IMR-90 (cell line): Measurements from ENCODE around the gene FAM120A. TPM values are rescaled to one million over a fixed set of nuclear protein-coding genes. Genes with fewer than 3 reads are reported as not detected.
A peak's percentile ranks its signal among the peaks of the same experiment; 100 is the strongest.

Experiments used
- ATAC-seq: fragments of 200-7000 bp; cut with Tn5 transposase; 2 replicates; pipeline ENCODE4 v1.9.1; 2020; ENCODE audit warnings: low read depth, mild to moderate bottlenecking, moderate library complexity
- BruUV-seq: library from RNA; stranded (reverse); fragments of 400-500 nt; replicated peaks from 2 replicates; lab custom pipeline; 2021; lab: Mats Ljungman, UMichigan
- CTCF ChIA-PET: fragments of 300-600 bp; formaldehyde crosslinking; extraction: SDS; loops from one replicate; lab custom pipeline; 2021; ENCODE audit warnings: antibody characterized with exemption; lab: Yijun Ruan, JAX
- POLR2A ChIA-PET: fragments of 300-600 bp; sonication (Branson Sonifier 250); formaldehyde crosslinking; loops from one replicate; lab custom pipeline; 2022; ENCODE audit warnings: antibody characterized with exemption; ENCODE audit not compliant: unreplicated experiment; lab: Charles Lee
- DNase-seq: peaks from one replicate; pipeline ENCODE4 v3.0.0; 2013
- H2AFZ ChIP-seq: replicated peaks from 2 replicates; pipeline ENCODE3; 2013; ENCODE audit warnings: low read length, mild to moderate bottlenecking; ENCODE audit not compliant: poor library complexity
- H2AK5ac ChIP-seq: 2 replicates; pipeline ENCODE4 v1.6.1; 2013; ENCODE audit warnings: low read depth, low read length, inconsistent platforms
- H2AK9ac ChIP-seq: replicated peaks from 2 replicates; pipeline ENCODE3; 2013; ENCODE audit warnings: mild to moderate bottlenecking, low read depth, low read length, moderate library complexity; ENCODE audit not compliant: poor library complexity
- H2BK120ac ChIP-seq: 2 replicates; pipeline ENCODE4 v1.6.1; 2013; ENCODE audit warnings: low read depth, low read length, inconsistent platforms
- H2BK15ac ChIP-seq: 3 replicates; pipeline ENCODE4 v1.6.1; 2013; ENCODE audit warnings: low read depth, low read length, inconsistent platforms
- H2BK20ac ChIP-seq: 2 replicates; pipeline ENCODE4 v1.6.1; 2013; ENCODE audit warnings: low read depth, mild to moderate bottlenecking, inconsistent platforms, low read length, moderate library complexity
- H2BK5ac ChIP-seq: 2 replicates; pipeline ENCODE4 v1.6.1; 2013; ENCODE audit warnings: mild to moderate bottlenecking, low read depth, low read length, inconsistent platforms; ENCODE audit not compliant: poor library complexity, severe bottlenecking
- H3K14ac ChIP-seq: replicated peaks from 2 replicates; pipeline ENCODE4 v1.6.1; 2013; ENCODE audit warnings: low read depth, low read length, inconsistent platforms
- H3K18ac ChIP-seq: 2 replicates; pipeline ENCODE4 v1.6.1; 2013; ENCODE audit warnings: low read depth, low read length, control low read depth
- H3K23ac ChIP-seq: 2 replicates; pipeline ENCODE4 v1.6.1; 2013; ENCODE audit warnings: low read depth, low read length, inconsistent platforms
- H3K27ac ChIP-seq: 2 replicates; pipeline ENCODE4 v1.5.1; 2013; ENCODE audit warnings: mild to moderate bottlenecking, control low read depth, low read length; ENCODE audit not compliant: insufficient read depth
- H3K27me3 ChIP-seq: 2 replicates; pipeline ENCODE4 v1.6.1; 2013; ENCODE audit warnings: low read length; ENCODE audit not compliant: control insufficient read depth, insufficient read depth
- H3K36me3 ChIP-seq: 2 replicates; pipeline ENCODE4 v1.6.1; 2013; ENCODE audit warnings: low read length, mixed read lengths; ENCODE audit not compliant: control insufficient read depth, insufficient read depth
- H3K4ac ChIP-seq: 2 replicates; pipeline ENCODE4 v1.6.1; 2013; ENCODE audit warnings: low read depth, low read length, inconsistent platforms
- H3K4me1 ChIP-seq: 2 replicates; pipeline ENCODE4 v1.6.1; 2013; ENCODE audit warnings: low read length, mixed read lengths; ENCODE audit not compliant: control insufficient read depth, insufficient read depth
- H3K4me2 ChIP-seq: 2 replicates; pipeline ENCODE4 v1.6.1; 2013; ENCODE audit warnings: low read depth, mild to moderate bottlenecking, control low read depth, low read length, moderate library complexity
- H3K4me3 ChIP-seq: 2 replicates; pipeline ENCODE4 v1.5.1; 2013; ENCODE audit warnings: low read depth, mild to moderate bottlenecking, control low read depth, low read length, moderate library complexity; ENCODE audit not compliant: insufficient read depth
- H3K56ac ChIP-seq: 2 replicates; pipeline ENCODE4 v1.6.1; 2013; ENCODE audit warnings: low read length, inconsistent platforms; ENCODE audit not compliant: insufficient read depth; ENCODE audit errors: extremely low read depth
- H3K79me1 ChIP-seq, 2 experiments: 2 replicates each; pipeline ENCODE4 v1.6.1; 2013; ENCODE audit warnings: low read length in 2 of 2, inconsistent platforms in 1 of 2, low read depth in 1 of 2
- H3K9ac ChIP-seq: 2 replicates; pipeline ENCODE4 v1.6.1; 2013; ENCODE audit warnings: low read depth, low read length, control low read depth
- H3K9me1 ChIP-seq: 2 replicates; pipeline ENCODE4 v1.6.1; 2013; ENCODE audit warnings: low read length, inconsistent platforms; ENCODE audit not compliant: insufficient read depth
- H3K9me3 ChIP-seq: 2 replicates; pipeline ENCODE4 v1.6.1; 2013; ENCODE audit warnings: low read length; ENCODE audit not compliant: control insufficient read depth, insufficient read depth
- H4K20me1 ChIP-seq: 2 replicates; pipeline ENCODE4 v1.6.1; 2013; ENCODE audit warnings: low read length, inconsistent platforms; ENCODE audit not compliant: insufficient read depth
- H4K5ac ChIP-seq: 2 replicates; pipeline ENCODE4 v1.6.1; 2013; ENCODE audit warnings: mild to moderate bottlenecking, low read depth, low read length, control low read depth
- H4K8ac ChIP-seq, 2 experiments: 2 replicates each; pipeline ENCODE4 v1.6.1; 2013; ENCODE audit warnings: low read depth in 2 of 2, low read length in 2 of 2, control low read depth in 1 of 2, inconsistent platforms in 1 of 2
- H4K91ac ChIP-seq: 2 replicates; pipeline ENCODE4 v1.6.1; 2013; ENCODE audit warnings: low read depth, low read length, inconsistent platforms; ENCODE audit not compliant: insufficient read depth
- BHLHE40 ChIP-seq: fragments of 150-350 bp; IDR thresholded peaks from 2 replicates; pipeline ENCODE4 v1.6.1; 2016; ENCODE audit warnings: mild to moderate bottlenecking, low read depth, low read length
- CEBPB ChIP-seq: IDR thresholded peaks from 2 replicates; pipeline ENCODE4 v1.6.1; 2012; ENCODE audit warnings: low read depth, low read length, improper control_type of control experiment
- CHD1 ChIP-seq: IDR thresholded peaks from 2 replicates; pipeline ENCODE4 v1.6.1; 2012; ENCODE audit warnings: low read depth, low read length, improper control_type of control experiment
- CTCF ChIP-seq: conservative IDR thresholded peaks from 2 replicates; pipeline ENCODE4 v1.5.1; 2012; ENCODE audit warnings: mild to moderate bottlenecking, low read depth, low read length, improper control_type of control experiment
- ELK1 ChIP-seq: fragments of 150-350 bp; IDR thresholded peaks from 2 replicates; pipeline ENCODE4 v1.6.1; 2016; ENCODE audit warnings: low read depth, mild to moderate bottlenecking, low read length, moderate library complexity, borderline replicate concordance
- FOS ChIP-seq: fragments of 150-350 bp; IDR thresholded peaks from 2 replicates; pipeline ENCODE4 v1.6.1; 2016; ENCODE audit warnings: low read depth, low read length
- MAFK ChIP-seq: IDR thresholded peaks from 2 replicates; pipeline ENCODE4 v1.6.1; 2012; ENCODE audit warnings: low read depth, low read length, improper control_type of control experiment
- MAZ ChIP-seq: IDR thresholded peaks from 2 replicates; pipeline ENCODE4 v1.6.1; 2012; ENCODE audit warnings: low read depth, mild to moderate bottlenecking, low read length, improper control_type of control experiment, moderate library complexity, borderline replicate concordance
- MXI1 ChIP-seq: IDR thresholded peaks from 2 replicates; pipeline ENCODE4 v1.6.1; 2012; ENCODE audit warnings: low read depth, mild to moderate bottlenecking, low read length, moderate library complexity, borderline replicate concordance
- NFE2L2 ChIP-seq: fragments of 150-350 bp; IDR thresholded peaks from 2 replicates; pipeline ENCODE4 v1.6.1; 2016; ENCODE audit warnings: low read depth, mild to moderate bottlenecking, low read length
- POLR2A ChIP-seq: IDR thresholded peaks from 2 replicates; pipeline ENCODE4 v1.6.1; 2012; ENCODE audit warnings: mild to moderate bottlenecking, low read depth, low read length
- RAD21 ChIP-seq: IDR thresholded peaks from 2 replicates; pipeline ENCODE4 v1.6.1; 2012; ENCODE audit warnings: low read length, improper control_type of control experiment
- RCOR1 ChIP-seq: IDR thresholded peaks from 2 replicates; pipeline ENCODE4 v1.6.1; 2012; ENCODE audit warnings: mild to moderate bottlenecking, low read length, improper control_type of control experiment; ENCODE audit not compliant: insufficient replicate concordance
- RFX5 ChIP-seq: IDR thresholded peaks from 2 replicates; pipeline ENCODE4 v1.8.0; 2012; ENCODE audit warnings: low read depth, mild to moderate bottlenecking, low read length, moderate library complexity
- SMC3 ChIP-seq: fragments of 150-350 bp; IDR thresholded peaks from 2 replicates; pipeline ENCODE4 v1.6.1; 2016; ENCODE audit warnings: low read depth, mild to moderate bottlenecking, antibody characterized with exemption, low read length, moderate library complexity
- USF2 ChIP-seq: fragments of 150-350 bp; IDR thresholded peaks from 2 replicates; pipeline ENCODE4 v1.6.1; 2017; ENCODE audit warnings: mild to moderate bottlenecking, antibody characterized with exemption, low read length, low read depth
- WGBS, 2 experiments: methylation state at CpG; one replicate each; pipeline versions ENCODE4 v1.1.5 to v1.1.7; 2013; ENCODE audit warnings: missing lambda C conversion rate in 2 of 2; ENCODE audit not compliant: insufficient read length in 1 of 2; ENCODE audit errors: extremely low coverage in 2 of 2; 5-methylcytosine and 5-hydroxymethylcytosine counted together
- dilution Hi-C: fragments of 300-500 bp; cut with HindIII; formaldehyde crosslinking; loops from one replicate; pipeline ENCODE4 v1.14.3; 2018; ENCODE audit warnings: low sequenced_read_pairs; ENCODE audit not compliant: unreplicated experiment
- in situ Hi-C: fragments of 300-500 bp; cut with MboI; formaldehyde crosslinking; loops from 3 replicates; pipeline ENCODE4 v1.14.3; 2019; ENCODE audit warnings: low sequenced_read_pairs, inconsistent platforms, mixed read lengths
- intact Hi-C: fragments of 100-400 bp; cut with micrococcal nuclease; formaldehyde crosslinking; loops from 2 replicates; pipeline ENCODE4 v1.10.0; 2022
- polyA plus RNA-seq, 3 experiments: library from polyadenylated mRNA; depleted of rRNA; stranded (reverse); fragments of >200 nt; gene quantifications; 2 replicates each; pipeline ENCODE4 v1.2.3, GENCODE V29; 2012; ENCODE audit warnings: low replicate concordance in 1 of 3
- total RNA-seq: library from RNA; depleted of rRNA; stranded (reverse); fragments of >200 nt; gene quantifications from 2 replicates; pipeline ENCODE4 v1.2.3, GENCODE V29; 2012

Gene FAM120A
- total and polyA plus RNA-seq, 2 of the 4 experiments (the other 2 are of a cell fraction): 61.6 to 75.1 TPM

- no peak overlapping the region for H3K9ac ChIP-seq
- POLR2A ChIA-PET: interaction anchor here (0.5 kb wide), 1 partner anchor 25 kb away, joined by 3 read pairs; no protein-coding TSS in a partner anchor
- no peak for TF ChIP-seq BHLHE40
- TF ChIP-seq RCOR1: no peak
- no peak for TF ChIP-seq MAFK
- no peak for TF ChIP-seq MXI1
- no peak for TF ChIP-seq MAZ
- TF ChIP-seq POLR2A: no peak
- TF ChIP-seq SMC3: no peak
- no peak for TF ChIP-seq NFE2L2
- TF ChIP-seq RAD21: no peak
- TF ChIP-seq CEBPB: no peak
- TF ChIP-seq CTCF: no peak
- no peak for TF ChIP-seq CHD1
- TF ChIP-seq RFX5: no peak
- no peak for TF ChIP-seq FOS
- no peak for TF ChIP-seq USF2
- no peak for TF ChIP-seq ELK1
- H4K91ac ChIP-seq: no peak overlapping the region
- ATAC-seq (no peak), DNase-seq (no peak)
- H3K14ac ChIP-seq: 0 out of 2 replicates have a peak overlapping the region, but pooled peaks have one; percentile 1
- H3K4me2 ChIP-seq: no peak overlapping the region
- no peak overlapping the region for H3K56ac ChIP-seq
- H4K5ac ChIP-seq: no peak overlapping the region
- no peak overlapping the region for H3K4ac ChIP-seq
- no peak overlapping the region; the same call in 1 of the 2 replicates for H2BK20ac ChIP-seq
- dilution Hi-C loops (no loop called here), in situ Hi-C loops (loop anchor here (10.0 to 25.0 kb wide), 3 partner anchors 108 to 706 kb away; no protein-coding TSS in a partner anchor), intact Hi-C loops (loop anchor here (10.0 kb wide), 2 partner anchors 322 to 362 kb away; partner anchors contain the start of genes CARD19 and NINJ1)
- CTCF ChIA-PET: interaction anchor here (1.4 kb wide), 1 partner anchor 12 kb away, joined by 5 read pairs; no protein-coding TSS in a partner anchor
- no TSS peak for BruUV-seq
- H2AFZ ChIP-seq: no peak overlapping the region
- H2BK120ac ChIP-seq: no peak overlapping the region
- H3K9me1 ChIP-seq: peaks cover 6% of the 10 kb centered on the region; the same call in 1 of the 2 replicates
- H4K8ac ChIP-seq: no peak overlapping the region
- peak overlapping the region; percentile 28; the same call in 1 of the 2 replicates for H3K23ac ChIP-seq
- peaks cover 10% of the 10 kb centered on the region for H3K4me1 ChIP-seq
- H3K9me3 ChIP-seq: no peaks in the 10 kb centered on the region
- no peak overlapping the region for H2AK9ac ChIP-seq
- H3K27ac ChIP-seq: no peak overlapping the region
- H3K18ac ChIP-seq: no peak overlapping the region
- no peak overlapping the region for H2BK15ac ChIP-seq
- H3K27me3 ChIP-seq: no peaks in the 10 kb centered on the region
- H4K20me1 ChIP-seq: peaks cover 63% of the 10 kb centered on the region
- no peaks in the 10 kb centered on the region for H3K36me3 ChIP-seq
- H2AK5ac ChIP-seq: no peak overlapping the region
- WGBS, 2 experiments: no CpG with 5 or more reads among the region's 2 CpGs
- no peak overlapping the region for H3K4me3 ChIP-seq
- no peak overlapping the region for H2BK5ac ChIP-seq
- H3K79me1 ChIP-seq: peaks cover 0 to 34% of the 10 kb centered on the region in 2 experiments; a peak in 3 of 4 replicates
Measured at GRCh38 chr9:93456504-93456903, 5.0 kb downstream of the FAM120A start.
